ENCODE data around the gene SDK1. TPM values are rescaled to one million over a fixed set of nuclear protein-coding genes. Genes with fewer than 3 reads are reported as not detected.

SDK1 gene
- total and polyA plus RNA-seq, 2 of the 8 experiments (the other 6 are each of a cell fraction or from before 2014, with no cell fraction given) = 3.3 to 7.2 TPM

DNA sequence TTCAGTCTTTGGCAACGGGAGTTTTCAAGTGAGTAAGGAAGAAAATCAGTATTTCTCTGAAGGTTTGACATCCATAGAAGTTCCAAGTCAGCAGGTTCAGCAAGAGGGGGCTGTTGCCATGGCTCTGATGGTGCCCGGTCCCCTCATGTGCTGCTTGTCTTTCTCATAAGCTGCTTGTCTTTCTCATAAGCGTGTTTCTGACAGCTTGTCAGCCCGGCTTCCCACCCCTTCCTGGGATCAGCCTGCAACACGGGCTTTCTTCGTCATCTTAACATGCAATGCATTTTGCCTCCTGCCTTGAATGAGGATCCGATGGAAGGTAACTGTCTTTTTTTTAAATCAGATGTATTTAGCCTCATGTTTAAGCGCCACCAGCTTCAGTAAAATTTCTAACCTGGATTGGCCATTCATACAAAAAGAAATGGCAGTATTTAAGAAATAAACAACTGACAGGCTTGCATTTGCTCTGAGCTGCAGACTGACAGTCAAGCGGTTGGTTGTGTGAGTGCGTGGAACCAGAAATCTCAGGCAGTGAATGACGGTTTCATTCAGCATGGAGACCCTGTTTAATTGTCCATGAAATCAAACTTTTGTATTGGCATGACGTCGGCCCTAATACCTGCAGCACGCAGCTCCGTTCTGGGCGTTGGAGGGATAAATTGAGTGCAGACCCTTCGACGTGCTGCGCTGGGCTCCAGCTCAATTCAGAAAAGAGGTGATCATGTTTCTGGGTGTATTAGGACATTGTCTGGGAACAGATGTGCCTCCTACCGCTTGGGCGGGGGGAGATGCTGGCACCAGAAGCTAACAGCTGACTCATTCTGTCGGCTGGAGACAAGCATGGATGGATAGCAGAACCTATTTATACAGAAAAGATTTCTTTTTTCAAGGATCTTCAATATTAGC lies 926.3 kb downstream of the SDK1 start:
- DNase-seq (ENCODE audit: low read depth in 1 of 2, low spot score in 2 of 2) (no peak), FAIRE-seq (no peak)
- TF ChIP-seq SRF (IDR thresholded peaks at IDR 0.05; ENCODE audit: low read depth, low read length) (no peak), EP300 (IDR thresholded peaks at IDR 0.05; ENCODE audit: borderline replicate concordance in 1 of 2, low read depth in 2 of 2, low read length in 2 of 2) (no peak)
- Histone ChIP-seq H3K9me3 (ENCODE audit: insufficient read depth in 2 of 2, low read depth in 1 of 2, low read length in 1 of 2) (no peaks in the 10 kb centered on the region), H3K79me1 (ENCODE audit: low read depth, low read length) (no peaks in the 10 kb centered on the region), H3K4me2 (ENCODE audit: insufficient read depth in 1 of 2, low read depth in 2 of 2, low read length in 2 of 2) (no peak overlapping the region), H2BK12ac (ENCODE audit: low read depth, low read length) (no peak overlapping the region), H3K36me3 (ENCODE audit: control insufficient read depth in 2 of 4, insufficient read depth in 4 of 4, low read length in 3 of 4) (no peaks in the 10 kb centered on the region), H3K18ac (ENCODE audit: extremely low read depth, low read length) (no peak overlapping the region), H3K4me1 (replicated peaks in 1 of 4; ENCODE audit: control insufficient read depth in 3 of 4, insufficient read depth in 4 of 4, low read length in 3 of 4) (no peaks in the 10 kb centered on the region; a peak in 1 of 7 replicates), H4K20me1 (replicated peaks in 1 of 2; ENCODE audit: control insufficient read depth in 1 of 2, insufficient read depth in 2 of 2, low read length in 2 of 2) (no peaks in the 10 kb centered on the region), H2BK5ac (ENCODE audit: low read depth, low read length) (no peak overlapping the region), H4K91ac (replicated peaks; ENCODE audit: insufficient read length, low read length) (no peak overlapping the region), H4K5ac (ENCODE audit: insufficient read length, low read depth, low read length) (no peak overlapping the region), H3K23me2 (ENCODE audit: low read depth, low read length) (peaks cover 3% of the 10 kb centered on the region; the same call in 1 of the 2 replicates), H2BK15ac (ENCODE audit: low read length) (no peak overlapping the region), H3K4ac (replicated peaks; ENCODE audit: insufficient read length, low read depth, low read length) (no peak overlapping the region), H4K8ac (ENCODE audit: extremely low read depth, insufficient read depth, low read length) (no peak overlapping the region), H3K9ac (replicated peaks in 1 of 4; ENCODE audit: extremely low read depth in 1 of 4, low read depth in 3 of 4, low read length in 3 of 4) (no peak overlapping the region), H3K23ac (ENCODE audit: insufficient read length) (no peak overlapping the region), H3K14ac (ENCODE audit: insufficient read length) (no peak overlapping the region), H2AFZ (ENCODE audit: low read length) (no peak overlapping the region), H2BK120ac (replicated peaks; ENCODE audit: low read depth, low read length) (no peak overlapping the region), H3K79me2 (ENCODE audit: control insufficient read depth in 1 of 2, insufficient read depth in 2 of 2, low read length in 2 of 2) (no peaks in the 10 kb centered on the region), H2BK20ac (ENCODE audit: low read length) (no peak overlapping the region), H3K56ac (replicated peaks; ENCODE audit: insufficient read length, low read depth, low read length) (no peak overlapping the region), H3K27me3 (replicated peaks in 1 of 4; ENCODE audit: control insufficient read depth in 3 of 4, extremely low read depth in 1 of 4, insufficient read depth in 3 of 4, low read length in 3 of 4) (no peaks in the 10 kb centered on the region), H3K27ac (ENCODE audit: low read depth, low read length) (no peak overlapping the region), H2AK5ac (ENCODE audit: low read depth, low read length) (no peak overlapping the region), H3K4me3 (ENCODE audit: extremely low read depth in 1 of 4, insufficient read depth in 2 of 4, low read depth in 3 of 4, low read length in 4 of 4) (no peak overlapping the region)
- ChIA-PET CTCF (ENCODE audit: partially characterized antibody) (interaction anchor here (0.8 to 3.4 kb wide), 13 partner anchors 13 to 268 kb away, joined by 3 to 26 read pairs (median 4); no protein-coding TSS in a partner anchor), POLR2A (ENCODE audit: partially characterized antibody) (no interaction called here)
- WGBS, 2 experiments (ENCODE audit: extremely low coverage in 1 of 2, insufficient coverage in 1 of 2, insufficient read length in 1 of 2, insufficient replicate concordance in 2 of 2, low coverage in 1 of 2, low lambda C conversion rate in 2 of 2, missing lambda C conversion rate in 1 of 2) = 92% methylated on average over 22 of the region's 22 CpGs; no CpG with 5 or more reads in 1 of the 2 experiments
